Neural cell (in vitro differentiated cells): ENCODE data around the gene ASCC1. TPM values are rescaled to one million over a fixed set of nuclear protein-coding genes. Genes with fewer than 3 reads are reported as not detected.

ENCODE experiments used
- H2AFZ ChIP-seq: fragments of 200-600, 300-800 bp; sonication (generic), shearing (Covaris generic); 2 replicates; pipeline ENCODE4 v1.6.0; 2014; ENCODE audit warnings: low read depth, mild to moderate bottlenecking, antibody characterized with exemption, low read length, moderate library complexity
- H3F3A ChIP-seq: fragments of 200-600 bp; shearing (Covaris generic); 2 replicates; pipeline ENCODE4 v1.6.1; 2016; ENCODE audit warnings: mild to moderate bottlenecking, moderate library complexity, mixed read lengths, antibody characterized with exemption, low read length; ENCODE audit not compliant: insufficient read depth, poor library complexity, severe bottlenecking
- H3K27ac ChIP-seq: fragments of 200-600, 300-800 bp; sonication (generic), shearing (Covaris generic); 2 replicates; pipeline ENCODE4 v1.5.1; 2014; ENCODE audit warnings: mild to moderate bottlenecking, low read length, moderate library complexity
- H3K27me3 ChIP-seq: fragments of 300-800, 200-600 bp; sonication (generic), shearing (Covaris generic); 2 replicates; pipeline ENCODE4 v1.6.0; 2014; ENCODE audit warnings: mild to moderate bottlenecking, low read depth, low read length, moderate library complexity; ENCODE audit not compliant: insufficient read depth
- H3K36me3 ChIP-seq: fragments of 300-800, 200-600 bp; sonication (generic), shearing (Covaris generic); 2 replicates; pipeline ENCODE4 v1.5.1; 2014; ENCODE audit warnings: mild to moderate bottlenecking, antibody characterized with exemption, low read length, moderate library complexity; ENCODE audit not compliant: insufficient read depth
- H3K4me2 ChIP-seq: fragments of 300-800, 200-600 bp; sonication (generic), shearing (Covaris generic); 2 replicates; pipeline ENCODE4 v1.6.0; 2014; ENCODE audit warnings: mild to moderate bottlenecking, low read length
- H3K4me3 ChIP-seq: fragments of 300-800, 200-600 bp; sonication (generic), shearing (Covaris generic); 2 replicates; pipeline ENCODE4 v1.5.1; 2014; ENCODE audit warnings: mild to moderate bottlenecking, low read length, moderate library complexity
- H3K79me2 ChIP-seq: fragments of 200-600 bp; shearing (Covaris generic); replicated peaks from 2 replicates; pipeline ENCODE4 v1.6.0; 2014; ENCODE audit warnings: mild to moderate bottlenecking, low read length, moderate library complexity; ENCODE audit not compliant: insufficient read depth
- H3K9ac ChIP-seq: fragments of 300-800, 200-600 bp; sonication (generic), shearing (Covaris generic); 2 replicates; pipeline ENCODE4 v1.6.1; 2016; ENCODE audit warnings: mild to moderate bottlenecking, low read length, mixed read lengths
- H3K9me2 ChIP-seq: fragments of 200-600 bp; shearing (Covaris generic); 2 replicates; pipeline ENCODE4 v1.6.1; 2016; ENCODE audit warnings: mild to moderate bottlenecking, low read length, mixed read lengths; ENCODE audit not compliant: insufficient read depth
- H3K9me3 ChIP-seq: fragments of 200-600, 300-800 bp; sonication (generic), shearing (Covaris generic); 2 replicates; pipeline ENCODE4 v1.6.1; 2016; ENCODE audit warnings: mild to moderate bottlenecking, mixed run types, low read length, moderate library complexity, mixed read lengths
- H4K20me1 ChIP-seq: fragments of 200-600 bp; shearing (Covaris generic); 2 replicates; pipeline ENCODE4 v1.6.1; 2016; ENCODE audit warnings: mild to moderate bottlenecking, mixed run types; ENCODE audit not compliant: insufficient read depth
- EP300 ChIP-seq: fragments of 450-650 bp; conservative IDR thresholded peaks from 2 replicates; pipeline ENCODE4 v1.6.1; 2014; ENCODE audit warnings: antibody characterized with exemption, mild to moderate bottlenecking, moderate library complexity; ENCODE audit not compliant: poor library complexity, severe bottlenecking
- EZH2 ChIP-seq: fragments of 200-600, 300-800 bp; shearing (Covaris generic), sonication (generic); IDR thresholded peaks from 2 replicates; pipeline ENCODE4 v1.6.1; 2014; ENCODE audit warnings: antibody characterized with exemption, low read length, borderline replicate concordance, mild to moderate bottlenecking; ENCODE audit not compliant: insufficient read depth, poor library complexity, severe bottlenecking
- MXI1 ChIP-seq: fragments of 450-650 bp; conservative IDR thresholded peaks from 2 replicates; pipeline ENCODE4 v1.6.1; 2014; ENCODE audit warnings: antibody characterized with exemption, mild to moderate bottlenecking; ENCODE audit not compliant: poor library complexity, severe bottlenecking
- POLR2AphosphoS5 ChIP-seq: IDR thresholded peaks from 2 replicates; pipeline ENCODE4 v1.6.1; 2012
- RAD21 ChIP-seq: fragments of 450-650 bp; conservative IDR thresholded peaks from 2 replicates; pipeline ENCODE4 v1.6.1; 2014; ENCODE audit warnings: antibody characterized with exemption, mild to moderate bottlenecking, moderate library complexity
- SMC3 ChIP-seq: fragments of 450-650 bp; conservative IDR thresholded peaks from 2 replicates; pipeline ENCODE4 v1.6.1; 2014; ENCODE audit warnings: antibody characterized with exemption, mild to moderate bottlenecking, moderate library complexity; ENCODE audit not compliant: poor library complexity
- TAF1 ChIP-seq: IDR thresholded peaks from 2 replicates; pipeline ENCODE4 v1.6.1; 2012; ENCODE audit warnings: low read depth
- polyA plus RNA-seq: library from polyadenylated mRNA; depleted of rRNA; stranded (reverse); fragments of >200 nt; gene quantifications from 2 replicates; pipeline ENCODE4 v1.2.3, GENCODE V29; 2014
- TF ChIP-seq, protein P1 (sequence below): IDR thresholded peaks from 2 replicates; pipeline ENCODE4 v1.6.1; 2012; ENCODE audit warnings: borderline replicate concordance
- TF ChIP-seq, protein P2 (sequence below): fragments of 450-650 bp; IDR thresholded peaks from 2 replicates; pipeline ENCODE4 v1.5.1; 2014; ENCODE audit warnings: antibody characterized with exemption, mild to moderate bottlenecking, moderate library complexity; ENCODE audit not compliant: poor library complexity, severe bottlenecking

The ASCC1 gene
- polyA plus RNA-seq, 1 donor from 2014 or later, result 39.6 TPM

DNA sequence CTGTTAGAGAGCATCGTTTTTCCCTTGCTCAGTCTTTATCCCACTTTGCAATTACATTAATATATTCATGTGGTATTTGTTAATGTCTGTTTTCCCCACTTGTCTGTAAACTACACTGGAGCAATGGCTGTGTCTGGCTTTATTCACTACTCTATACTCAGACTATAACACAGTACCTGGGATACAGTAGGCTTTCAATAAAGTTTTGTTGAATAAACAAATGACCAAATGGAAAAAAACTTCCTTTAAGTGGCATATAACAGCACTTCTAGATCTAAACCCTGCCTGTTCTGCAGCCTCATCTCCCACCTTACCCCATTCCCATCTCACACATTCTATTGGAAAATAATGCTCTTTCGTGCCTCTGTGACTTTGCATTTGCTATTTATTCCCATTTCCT lies 70.4 kb downstream of the ASCC1 start:
- H3K36me3 ChIP-seq, result no peaks in the 10 kb centered on the region
- H3K79me2 ChIP-seq, result no peaks in the 10 kb centered on the region
- no peak overlapping the region for H3K4me2 ChIP-seq
- no peak overlapping the region for H2AFZ ChIP-seq
- no peaks in the 10 kb centered on the region for H3K9me3 ChIP-seq
- no peak for TF ChIP-seq RAD21
- no peak for TF ChIP-seq TAF1
- TF ChIP-seq EP300, result no peak
- no peak for TF ChIP-seq SMC3
- TF ChIP-seq, protein P1, sequence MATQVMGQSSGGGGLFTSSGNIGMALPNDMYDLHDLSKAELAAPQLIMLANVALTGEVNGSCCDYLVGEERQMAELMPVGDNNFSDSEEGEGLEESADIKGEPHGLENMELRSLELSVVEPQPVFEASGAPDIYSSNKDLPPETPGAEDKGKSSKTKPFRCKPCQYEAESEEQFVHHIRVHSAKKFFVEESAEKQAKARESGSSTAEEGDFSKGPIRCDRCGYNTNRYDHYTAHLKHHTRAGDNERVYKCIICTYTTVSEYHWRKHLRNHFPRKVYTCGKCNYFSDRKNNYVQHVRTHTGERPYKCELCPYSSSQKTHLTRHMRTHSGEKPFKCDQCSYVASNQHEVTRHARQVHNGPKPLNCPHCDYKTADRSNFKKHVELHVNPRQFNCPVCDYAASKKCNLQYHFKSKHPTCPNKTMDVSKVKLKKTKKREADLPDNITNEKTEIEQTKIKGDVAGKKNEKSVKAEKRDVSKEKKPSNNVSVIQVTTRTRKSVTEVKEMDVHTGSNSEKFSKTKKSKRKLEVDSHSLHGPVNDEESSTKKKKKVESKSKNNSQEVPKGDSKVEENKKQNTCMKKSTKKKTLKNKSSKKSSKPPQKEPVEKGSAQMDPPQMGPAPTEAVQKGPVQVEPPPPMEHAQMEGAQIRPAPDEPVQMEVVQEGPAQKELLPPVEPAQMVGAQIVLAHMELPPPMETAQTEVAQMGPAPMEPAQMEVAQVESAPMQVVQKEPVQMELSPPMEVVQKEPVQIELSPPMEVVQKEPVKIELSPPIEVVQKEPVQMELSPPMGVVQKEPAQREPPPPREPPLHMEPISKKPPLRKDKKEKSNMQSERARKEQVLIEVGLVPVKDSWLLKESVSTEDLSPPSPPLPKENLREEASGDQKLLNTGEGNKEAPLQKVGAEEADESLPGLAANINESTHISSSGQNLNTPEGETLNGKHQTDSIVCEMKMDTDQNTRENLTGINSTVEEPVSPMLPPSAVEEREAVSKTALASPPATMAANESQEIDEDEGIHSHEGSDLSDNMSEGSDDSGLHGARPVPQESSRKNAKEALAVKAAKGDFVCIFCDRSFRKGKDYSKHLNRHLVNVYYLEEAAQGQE, result no peak
- TF ChIP-seq, protein P2, sequence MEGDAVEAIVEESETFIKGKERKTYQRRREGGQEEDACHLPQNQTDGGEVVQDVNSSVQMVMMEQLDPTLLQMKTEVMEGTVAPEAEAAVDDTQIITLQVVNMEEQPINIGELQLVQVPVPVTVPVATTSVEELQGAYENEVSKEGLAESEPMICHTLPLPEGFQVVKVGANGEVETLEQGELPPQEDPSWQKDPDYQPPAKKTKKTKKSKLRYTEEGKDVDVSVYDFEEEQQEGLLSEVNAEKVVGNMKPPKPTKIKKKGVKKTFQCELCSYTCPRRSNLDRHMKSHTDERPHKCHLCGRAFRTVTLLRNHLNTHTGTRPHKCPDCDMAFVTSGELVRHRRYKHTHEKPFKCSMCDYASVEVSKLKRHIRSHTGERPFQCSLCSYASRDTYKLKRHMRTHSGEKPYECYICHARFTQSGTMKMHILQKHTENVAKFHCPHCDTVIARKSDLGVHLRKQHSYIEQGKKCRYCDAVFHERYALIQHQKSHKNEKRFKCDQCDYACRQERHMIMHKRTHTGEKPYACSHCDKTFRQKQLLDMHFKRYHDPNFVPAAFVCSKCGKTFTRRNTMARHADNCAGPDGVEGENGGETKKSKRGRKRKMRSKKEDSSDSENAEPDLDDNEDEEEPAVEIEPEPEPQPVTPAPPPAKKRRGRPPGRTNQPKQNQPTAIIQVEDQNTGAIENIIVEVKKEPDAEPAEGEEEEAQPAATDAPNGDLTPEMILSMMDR, result no peak
- no peak for TF ChIP-seq POLR2AphosphoS5
- no peak for TF ChIP-seq MXI1
- H3K27me3 ChIP-seq, result no peaks in the 10 kb centered on the region
- no peaks in the 10 kb centered on the region for H3F3A ChIP-seq
- H3K4me3 ChIP-seq, result no peak overlapping the region
- H3K9ac ChIP-seq, result no peak overlapping the region
- no peaks in the 10 kb centered on the region for H4K20me1 ChIP-seq
- no peak overlapping the region for H3K27ac ChIP-seq
- H3K9me2 ChIP-seq, result no peaks in the 10 kb centered on the region

DNA sequence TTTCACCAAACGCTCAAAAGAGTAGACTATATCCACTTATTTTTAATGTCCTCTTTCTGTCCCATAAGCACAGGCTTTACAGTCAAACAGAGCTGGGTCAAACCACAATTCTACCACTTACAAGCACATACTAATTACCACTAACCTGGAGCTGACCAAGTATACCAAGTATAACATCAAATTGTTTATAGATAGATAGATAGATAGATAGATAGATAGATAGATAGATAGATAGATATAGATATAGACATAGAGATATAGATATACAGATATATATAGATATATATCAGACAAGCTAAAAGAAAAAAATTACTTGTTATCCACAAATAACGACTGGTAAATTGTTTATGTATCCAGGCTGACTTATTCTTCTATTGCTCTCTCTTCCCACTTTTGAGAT lies 75.2 kb downstream of the ASCC1 start:
- Histone ChIP-seq H3K9ac (no peak overlapping the region), H3K27me3 (no peaks in the 10 kb centered on the region), H3K9me3 (no peaks in the 10 kb centered on the region), H3K36me3 (no peaks in the 10 kb centered on the region), H3K79me2 (no peaks in the 10 kb centered on the region), H3K4me2 (no peak overlapping the region), H3F3A (no peaks in the 10 kb centered on the region), H4K20me1 (no peaks in the 10 kb centered on the region), H3K9me2 (no peaks in the 10 kb centered on the region), H2AFZ (no peak overlapping the region), H3K4me3 (no peak overlapping the region), H3K27ac (no peak overlapping the region)
- TF ChIP-seq, protein P1, result no peak
- TF ChIP-seq, protein P2, result no peak
- no peak for TF ChIP-seq EZH2
- TF ChIP-seq TAF1, result no peak
- TF ChIP-seq RAD21, result no peak
- no peak for TF ChIP-seq EP300
- no peak for TF ChIP-seq POLR2AphosphoS5
- no peak for TF ChIP-seq SMC3
- no peak for TF ChIP-seq MXI1
